Stimulated activated CD8-positive, alpha-beta memory T cell treated with anti-CD3 and anti-CD28 coated beads, Interleukin-12 subunit alpha, Interleukin-12 subunit beta, amount 100 ng/mL, for 1 hour (primary cell): ENCODE results near the gene ITGA1.

ENCODE experiments used
- DNase-seq: peaks from one replicate; pipeline ENCODE4 v3.0.0-alpha.2; 2020; ENCODE audit warnings: low read depth

The ITGA1 gene

GRCh38 chr5:52897238-52897614 is 109.5 kb downstream of the ITGA1 start:
- DNase-seq: no peak

DNA sequence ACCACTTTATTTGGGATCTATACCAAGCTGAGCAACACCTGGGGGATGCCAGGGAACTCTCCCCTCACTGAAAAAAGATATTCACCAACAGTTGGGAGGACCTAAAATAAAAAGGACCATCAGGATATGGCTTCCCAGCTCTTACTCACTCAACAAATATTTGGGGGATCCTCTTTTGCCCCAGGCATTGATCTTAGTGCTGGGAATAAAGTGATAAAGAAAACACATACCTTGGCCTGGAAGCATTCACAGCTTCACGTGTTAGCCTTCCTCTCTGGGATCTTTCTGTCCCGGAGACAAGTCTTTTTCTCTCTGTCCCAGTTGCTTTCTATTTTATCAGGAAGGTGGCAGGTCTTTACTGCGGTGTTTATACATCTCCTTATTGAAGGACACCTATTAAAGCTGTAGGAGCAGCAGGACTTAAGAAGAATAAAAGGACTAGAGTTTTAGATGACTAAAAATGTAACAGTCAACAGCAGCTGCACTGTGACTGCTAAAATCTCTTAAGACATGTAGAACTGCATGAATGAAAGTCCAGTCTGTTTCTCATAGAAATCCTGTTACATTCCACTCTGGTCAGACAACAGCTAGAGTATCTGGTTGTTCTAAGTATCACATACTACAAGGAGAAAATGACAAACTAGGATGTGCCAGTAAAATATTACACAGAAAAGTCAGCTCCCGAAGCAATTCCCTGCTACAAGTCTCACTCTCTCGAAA is 111.4 kb downstream of the ITGA1 start:
- DNase-seq: no peak

GRCh38 chr5:52903142-52903541 is 115.4 kb downstream of the ITGA1 start:
- DNase-seq: no peak

DNA sequence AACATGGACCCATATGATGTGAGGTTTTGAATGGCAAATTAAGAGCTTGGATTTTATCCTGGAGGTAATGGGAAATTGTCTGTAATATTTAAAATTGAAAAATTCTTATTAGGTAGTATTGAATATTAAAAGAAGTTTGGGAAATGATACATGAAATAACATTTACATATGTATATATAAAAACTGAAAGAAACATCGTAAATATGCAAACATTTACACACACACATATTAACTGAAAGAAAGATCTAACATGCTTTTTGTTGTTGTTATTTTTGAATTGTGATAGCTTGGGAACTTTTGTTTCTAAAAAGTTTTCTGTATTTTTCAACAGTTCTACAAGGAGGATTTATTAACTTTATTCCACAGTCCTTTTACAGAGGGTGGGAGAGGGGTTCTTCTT is 118.6 kb downstream of the ITGA1 start:
- DNase-seq: no peak

DNA sequence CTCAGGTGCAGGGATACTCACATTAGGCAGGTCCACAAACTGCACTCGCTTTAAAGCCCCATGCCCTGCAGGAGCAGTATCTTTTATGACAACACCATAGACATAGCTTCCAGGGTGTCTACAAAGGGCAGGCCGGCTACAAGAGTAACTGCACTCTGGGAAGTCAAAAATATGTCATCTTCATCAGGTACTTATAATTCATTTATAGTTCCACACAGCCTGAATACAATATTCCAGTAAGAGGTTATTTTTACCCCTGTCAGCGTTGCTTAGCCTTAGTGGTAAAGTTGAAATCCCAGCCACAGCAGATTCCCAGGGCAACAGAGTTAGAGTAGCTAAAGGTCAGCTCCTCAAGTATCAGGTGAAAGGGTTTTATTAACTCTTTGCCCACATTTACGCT is 119.1 kb downstream of the ITGA1 start:
- no peak for DNase-seq

- no peak for DNase-seq
Measured at GRCh38 chr5:52909192-52909591, 121.5 kb downstream of the ITGA1 start.

DNA sequence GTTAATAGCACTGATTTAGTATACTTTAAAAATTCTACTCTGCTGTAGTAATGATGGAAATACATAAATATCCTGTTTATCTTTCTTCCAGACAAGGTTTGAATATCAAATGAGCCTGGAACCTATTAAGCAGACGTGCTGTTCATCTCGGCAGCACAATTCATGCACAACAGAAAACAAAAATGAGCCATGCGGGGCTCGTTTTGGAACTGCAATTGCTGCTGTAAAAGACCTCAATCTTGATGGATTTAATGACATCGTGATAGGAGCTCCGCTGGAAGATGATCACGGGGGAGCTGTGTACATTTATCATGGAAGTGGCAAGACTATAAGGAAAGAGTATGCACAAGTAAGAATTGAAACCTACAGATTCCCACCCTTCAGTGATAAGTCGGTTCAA is 122.4 kb downstream of the ITGA1 start:
- DNase-seq: no peak

DNA sequence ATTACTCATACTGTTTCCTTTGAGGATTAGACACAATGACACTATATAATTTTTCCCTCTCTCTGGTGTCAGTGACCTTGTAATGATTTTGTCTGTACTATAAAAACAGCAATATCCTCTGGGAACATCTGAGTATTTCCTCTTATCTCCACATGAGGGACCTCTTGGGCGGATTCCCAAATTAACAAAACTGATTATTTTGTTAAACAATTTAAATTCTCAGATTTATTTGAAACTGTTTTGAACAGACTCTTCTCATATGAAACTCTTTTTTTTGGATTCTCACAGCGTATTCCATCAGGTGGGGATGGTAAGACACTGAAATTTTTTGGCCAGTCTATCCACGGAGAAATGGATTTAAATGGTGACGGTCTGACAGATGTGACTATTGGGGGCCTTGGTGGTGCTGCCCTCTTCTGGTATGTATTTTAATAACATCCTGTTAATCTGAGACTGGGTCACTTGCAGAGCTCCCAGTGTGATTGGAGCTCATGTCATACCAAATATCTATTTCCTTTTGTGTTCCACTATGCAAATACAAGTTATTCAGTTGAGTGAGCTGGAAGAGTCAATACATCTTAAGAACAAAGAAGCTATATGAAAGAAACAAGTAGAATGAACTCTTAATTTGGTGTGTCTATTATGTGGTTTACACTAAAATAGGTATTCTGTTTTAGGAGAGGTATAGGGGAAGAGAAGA is 127.6 kb downstream of the ITGA1 start:
- peak; percentile 21 for DNase-seq

DNA sequence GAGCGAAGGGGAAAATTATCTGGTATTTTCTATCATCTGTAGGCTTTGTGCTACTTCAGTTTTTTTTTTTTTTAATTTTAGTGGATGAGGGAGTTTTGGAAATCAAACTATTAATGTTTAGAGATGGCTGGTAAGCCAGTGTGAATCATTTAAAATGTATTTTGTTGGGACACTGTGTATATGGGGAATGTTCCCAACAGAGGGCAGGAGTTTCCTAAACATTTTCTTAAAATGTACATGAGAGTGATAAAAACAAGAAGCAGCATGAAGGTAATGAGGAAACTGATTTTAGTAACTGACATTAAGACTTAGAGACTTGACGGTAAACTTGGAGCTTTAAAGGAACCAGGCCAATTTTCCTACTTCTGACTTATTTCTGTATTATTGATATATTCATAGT is 133.2 kb downstream of the ITGA1 start:
- DNase-seq: no peak

DNA sequence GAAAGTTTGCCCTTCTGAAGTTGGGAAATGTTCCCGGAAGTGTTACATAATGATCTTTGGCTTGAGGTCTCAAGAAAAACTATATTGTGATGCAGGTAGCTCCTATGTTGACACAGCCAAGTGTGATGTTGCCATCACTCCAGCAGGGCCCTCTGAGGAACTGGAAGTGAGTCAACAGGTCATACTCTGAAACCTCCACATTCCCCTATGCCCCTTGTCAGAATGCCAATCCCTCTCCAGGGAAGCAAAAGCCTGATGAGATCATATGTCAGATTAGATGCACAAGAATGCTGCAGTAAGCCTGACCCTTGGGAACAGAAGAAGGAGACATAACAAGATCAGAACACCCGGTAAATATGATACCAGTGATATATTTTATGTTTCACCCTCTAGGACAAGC is 134.7 kb downstream of the ITGA1 start:
- no peak for DNase-seq

DNA sequence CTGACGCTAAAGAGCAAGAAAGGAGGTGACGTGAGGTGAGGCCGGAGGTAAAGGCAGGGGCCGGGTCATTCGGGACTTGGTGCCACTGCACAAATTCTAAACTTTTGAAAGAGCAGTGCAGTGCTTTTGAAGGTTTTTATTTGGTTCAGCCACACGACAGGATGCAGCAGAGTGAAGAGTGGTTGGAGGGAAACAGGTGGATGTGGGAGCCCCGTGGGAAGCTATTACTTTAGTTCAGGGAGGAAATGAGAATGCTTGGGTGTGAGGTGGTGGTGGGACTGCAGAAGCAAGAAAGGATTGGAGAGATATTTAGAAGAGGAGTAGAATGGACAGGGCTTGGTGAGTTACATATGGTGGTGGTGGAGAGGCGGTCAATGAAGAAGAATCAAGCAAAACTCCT is 136.7 kb downstream of the ITGA1 start:
- no peak for DNase-seq

- DNase-seq: no peak
Measured at GRCh38 chr5:52925001-52925400, 137.3 kb downstream of the ITGA1 start.

GRCh38 chr5:52928689-52929088 is 141.0 kb downstream of the ITGA1 start:
- no peak for DNase-seq

DNA sequence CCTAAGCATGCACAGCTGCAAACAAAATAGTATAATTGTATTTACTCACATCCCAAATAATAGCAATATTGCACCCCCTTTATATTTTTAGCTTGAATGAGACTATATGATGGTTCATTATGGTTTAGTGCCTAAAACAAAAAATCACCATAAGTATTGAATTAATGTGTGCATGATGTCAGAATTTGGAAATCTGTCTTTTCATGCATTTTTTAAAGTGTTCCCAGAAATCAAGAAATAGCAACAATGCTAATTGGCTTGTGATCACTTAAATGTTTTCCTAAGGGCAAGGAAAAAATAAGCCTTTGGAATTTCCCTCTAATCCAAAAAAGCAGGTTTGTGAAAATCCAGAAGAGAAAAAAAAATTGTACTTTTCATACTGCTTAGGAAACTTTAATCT is 150.5 kb downstream of the ITGA1 start:
- DNase-seq: no peak

DNA sequence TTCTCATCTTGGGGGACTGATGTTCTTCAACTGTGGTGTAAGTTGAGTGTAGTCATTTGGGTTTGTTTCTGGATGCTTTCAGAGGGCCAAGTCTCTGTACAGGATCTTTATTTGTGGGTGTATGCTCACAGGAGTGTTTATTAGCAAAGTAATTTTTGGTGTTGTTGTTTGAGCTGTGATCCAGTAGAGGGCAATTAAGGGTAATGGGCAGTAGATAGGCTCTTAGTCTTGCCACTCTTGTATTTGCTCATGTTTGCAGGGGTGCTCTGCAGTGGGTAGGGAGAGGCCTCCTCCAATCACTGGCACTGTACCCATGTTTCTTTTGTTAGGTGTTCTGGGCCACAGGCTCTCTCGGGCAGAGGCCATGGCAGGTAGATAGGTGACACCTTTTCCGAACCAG is 155.6 kb downstream of the ITGA1 start:
- DNase-seq: no peak

DNA sequence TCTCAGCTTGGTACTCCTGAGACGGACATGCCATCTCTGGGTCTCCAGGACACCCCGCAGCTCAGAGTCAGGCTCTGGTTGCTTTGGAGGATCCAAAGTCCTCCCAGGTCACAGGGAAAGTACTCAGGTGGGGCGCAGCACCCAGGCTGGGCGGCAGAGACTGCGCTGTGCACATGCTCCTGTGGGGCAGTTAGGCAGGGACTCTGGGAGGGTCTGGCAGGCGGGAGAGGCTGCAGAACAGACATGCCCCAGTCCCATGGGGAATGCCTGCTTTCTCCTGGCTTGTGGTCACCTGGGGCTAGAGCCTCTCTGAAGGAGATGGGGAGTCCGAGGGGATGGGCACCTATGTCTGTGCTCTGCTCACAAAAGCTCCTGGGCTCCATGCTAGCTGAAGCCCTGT is 156.1 kb downstream of the ITGA1 start:
- no peak for DNase-seq

DNA sequence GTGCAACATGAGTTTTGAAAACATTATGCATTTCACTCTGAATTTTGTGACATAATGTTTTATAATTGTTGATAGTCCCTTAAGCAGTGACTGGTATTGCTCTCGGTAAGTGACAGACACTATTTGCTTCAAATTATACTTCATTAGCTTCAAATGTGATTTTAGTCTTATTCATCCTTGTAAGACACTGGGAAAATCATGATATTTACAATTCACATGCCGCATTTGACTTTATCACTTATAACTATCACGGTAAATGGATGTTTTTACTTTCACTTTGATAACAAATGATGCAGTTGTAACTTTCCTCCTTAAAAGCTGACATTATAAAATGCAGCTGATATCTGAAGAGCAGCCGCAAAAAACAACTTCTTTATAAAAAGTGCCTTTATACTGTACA is 157.3 kb downstream of the ITGA1 start:
- DNase-seq: no peak

DNA sequence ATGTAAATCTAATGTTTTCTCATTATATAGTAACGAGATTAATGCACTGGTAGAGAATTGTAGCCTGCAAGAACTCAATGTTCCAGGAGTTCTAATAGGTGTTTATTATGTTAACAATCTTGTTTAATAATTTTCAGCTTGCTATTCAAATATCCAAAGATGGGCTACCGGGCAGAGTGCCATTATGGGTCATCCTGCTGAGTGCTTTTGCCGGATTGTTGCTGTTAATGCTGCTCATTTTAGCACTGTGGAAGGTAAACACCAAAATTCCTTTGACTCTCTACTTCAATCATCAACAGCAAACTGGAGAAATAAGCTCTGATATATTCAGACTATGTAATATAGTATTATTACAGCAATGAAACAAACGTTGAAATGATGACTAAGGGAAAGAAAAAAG is 159.5 kb downstream of the ITGA1 start:
- no peak for DNase-seq

DNA sequence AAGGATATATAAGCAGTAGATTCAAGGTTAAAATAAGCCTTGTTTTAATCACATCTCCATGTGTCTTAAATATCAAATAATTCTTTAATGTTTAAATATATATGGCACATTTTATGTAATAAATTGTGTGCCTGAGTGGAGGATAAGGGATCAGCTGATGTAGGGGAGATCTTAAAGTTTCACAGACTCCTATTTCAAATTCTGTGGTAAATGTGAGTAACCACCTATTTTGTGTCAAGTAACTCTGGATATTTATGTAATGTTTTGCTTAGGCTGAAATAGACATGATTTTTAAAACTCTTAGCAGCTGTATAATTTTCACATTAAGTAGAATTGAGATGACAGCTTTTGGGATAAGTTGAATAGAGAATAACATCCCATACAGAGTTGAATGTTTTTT is 160.1 kb downstream of the ITGA1 start:
- no peak for DNase-seq

DNA sequence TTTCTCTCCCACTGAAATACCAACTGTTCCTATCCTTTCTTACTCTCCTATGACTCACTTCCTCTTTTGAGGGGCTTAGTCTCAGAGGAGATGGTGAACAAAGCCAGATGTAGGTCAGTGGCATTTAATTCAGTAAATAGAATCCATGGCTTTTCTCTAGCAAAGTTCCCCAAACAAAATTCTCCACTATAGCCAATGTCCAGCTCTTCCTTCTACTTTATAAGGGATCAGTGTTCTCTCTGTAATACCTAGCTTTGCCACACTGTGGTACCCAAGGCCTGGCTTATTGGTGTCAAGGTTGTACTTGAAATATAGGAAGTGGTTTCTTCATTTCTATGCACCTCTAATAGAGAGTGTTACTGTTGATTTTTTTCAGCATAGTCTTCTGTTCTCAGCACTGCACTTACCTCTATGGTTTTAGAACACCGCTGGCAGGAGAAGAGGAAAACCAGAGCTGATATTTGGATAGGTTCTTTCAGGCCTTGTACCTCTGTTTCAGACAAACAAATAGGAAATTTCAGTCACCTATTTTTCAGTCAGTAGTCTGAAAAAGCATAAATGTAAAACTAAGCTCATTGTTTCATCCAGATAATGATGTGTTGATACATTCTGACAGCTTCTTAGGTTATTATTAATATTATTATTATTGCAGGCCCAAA is 160.8 kb downstream of the ITGA1 start:
- peak; percentile 37 for DNase-seq

- DNase-seq: no peak
Measured at GRCh38 chr5:52950686-52951085, 163.0 kb downstream of the ITGA1 start.

DNA sequence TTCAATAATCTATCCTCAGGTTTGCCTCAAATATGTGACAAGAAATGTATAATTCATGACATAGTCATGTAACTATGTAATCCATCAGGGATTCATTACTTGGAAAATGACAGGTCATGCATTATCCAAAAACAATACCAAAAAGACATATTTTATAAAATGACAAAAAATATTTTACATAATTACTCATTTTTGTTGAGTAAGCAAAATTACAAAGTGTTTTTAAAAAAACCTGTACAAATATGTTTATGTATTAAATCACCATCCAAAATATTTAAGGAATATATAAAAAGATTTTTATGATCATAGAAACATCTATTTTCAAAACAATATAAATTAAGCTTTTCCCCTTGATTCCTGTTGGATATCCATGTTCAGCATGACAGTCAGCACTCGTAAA is 164.8 kb downstream of the ITGA1 start:
- DNase-seq: no peak

GRCh38 chr5:52956014-52956413 is 168.3 kb downstream of the ITGA1 start:
- DNase-seq: no peak
